HEK293 (cell line): ENCODE measurements around the gene MTA1.

Source experiments
- EGR2 ChIP-seq: fragments of 450-650 bp; formaldehyde crosslinking; IDR thresholded peaks from 2 replicates; pipeline ENCODE4 v1.5.1; 2016; ENCODE audit warnings: low read depth, missing biosample characterization, missing genetic modification characterization
- GFI1B ChIP-seq: fragments of 450-650 bp; formaldehyde crosslinking; IDR thresholded peaks from 2 replicates; pipeline ENCODE4 v1.5.1; 2016; ENCODE audit warnings: missing biosample characterization, missing genetic modification characterization
- GLIS1 ChIP-seq: fragments of 450-650 bp; formaldehyde crosslinking; IDR thresholded peaks from 2 replicates; pipeline ENCODE4 v1.5.1; 2016; ENCODE audit warnings: missing biosample characterization, missing genetic modification characterization
- GLIS2 ChIP-seq: fragments of 450-650 bp; formaldehyde crosslinking; IDR thresholded peaks from 2 replicates; pipeline ENCODE4 v1.5.1; 2016; ENCODE audit warnings: missing biosample characterization, missing genetic modification characterization
- HOXD13 ChIP-seq: sonication (generic); formaldehyde crosslinking; IDR thresholded peaks from 2 replicates; pipeline ENCODE4 v1.8.0; 2022; ENCODE audit warnings: missing genetic modification reagents, borderline replicate concordance
- MYNN ChIP-seq: fragments of 450-650 bp; formaldehyde crosslinking; IDR thresholded peaks from 2 replicates; pipeline ENCODE4 v1.5.1; 2016; ENCODE audit warnings: missing biosample characterization, missing genetic modification characterization, borderline replicate concordance
- RBAK ChIP-seq: fragments of 450-650 bp; formaldehyde crosslinking; IDR thresholded peaks from 2 replicates; pipeline ENCODE4 v1.5.1; 2016; ENCODE audit warnings: missing biosample characterization, missing genetic modification characterization
- ZFP69B ChIP-seq: fragments of 450-650 bp; formaldehyde crosslinking; IDR thresholded peaks from 2 replicates; pipeline ENCODE4 v1.5.1; 2016; ENCODE audit warnings: missing biosample characterization, missing genetic modification characterization
- ZNF174 ChIP-seq: fragments of 450-650 bp; formaldehyde crosslinking; IDR thresholded peaks from 2 replicates; pipeline ENCODE4 v1.5.0; 2017; ENCODE audit warnings: missing biosample characterization, mild to moderate bottlenecking, missing genetic modification characterization
- ZNF239 ChIP-seq: fragments of 450-650 bp; formaldehyde crosslinking; IDR thresholded peaks from 2 replicates; pipeline ENCODE4 v1.5.1; 2016; ENCODE audit warnings: missing biosample characterization, missing genetic modification characterization
- ZNF391 ChIP-seq: fragments of 450-650 bp; formaldehyde crosslinking; IDR thresholded peaks from 2 replicates; pipeline ENCODE4 v1.5.1; 2016; ENCODE audit warnings: low read depth, missing biosample characterization, missing genetic modification characterization, borderline replicate concordance
- ZNF473 ChIP-seq: fragments of 450-650 bp; formaldehyde crosslinking; IDR thresholded peaks from 2 replicates; pipeline ENCODE4 v1.5.1; 2017; ENCODE audit warnings: missing biosample characterization, missing genetic modification characterization
- ZNF596 ChIP-seq: fragments of 450-650 bp; IDR thresholded peaks from 2 replicates; pipeline ENCODE4 v1.5.0; 2018; ENCODE audit warnings: missing biosample characterization, mild to moderate bottlenecking, missing genetic modification characterization, moderate library complexity
- ZNF768 ChIP-seq: fragments of 450-650 bp; formaldehyde crosslinking; IDR thresholded peaks from 2 replicates; pipeline ENCODE4 v1.5.1; 2018; ENCODE audit warnings: missing biosample characterization, mild to moderate bottlenecking, missing genetic modification characterization
- ZNF792 ChIP-seq: fragments of 450-650 bp; formaldehyde crosslinking; IDR thresholded peaks from 2 replicates; pipeline ENCODE4 v1.5.1; 2016; ENCODE audit warnings: missing biosample characterization, missing genetic modification characterization
- ZNF843 ChIP-seq: fragments of 450-650 bp; formaldehyde crosslinking; IDR thresholded peaks from 2 replicates; pipeline ENCODE4 v1.5.1; 2016; ENCODE audit warnings: missing biosample characterization, missing genetic modification characterization
- ZSCAN23 ChIP-seq: fragments of 450-650 bp; formaldehyde crosslinking; IDR thresholded peaks from 2 replicates; pipeline ENCODE4 v1.5.1; 2016; ENCODE audit warnings: missing biosample characterization, missing genetic modification characterization
- TF ChIP-seq, protein P1 (sequence below): fragments of 450-650 bp; formaldehyde crosslinking; IDR thresholded peaks from 2 replicates; pipeline ENCODE4 v1.5.1; 2016; ENCODE audit warnings: missing biosample characterization, missing genetic modification characterization
- TF ChIP-seq, protein P2 (sequence below): fragments of 450-650 bp; formaldehyde crosslinking; IDR thresholded peaks from 2 replicates; pipeline ENCODE4 v1.5.1; 2016; ENCODE audit warnings: missing biosample characterization, missing genetic modification characterization, borderline replicate concordance
- TF ChIP-seq, protein P3 (sequence below): fragments of 450-650 bp; formaldehyde crosslinking; IDR thresholded peaks from 2 replicates; pipeline ENCODE4 v1.5.1; 2017; ENCODE audit warnings: missing biosample characterization, missing genetic modification characterization
- TF ChIP-seq, protein P4 (sequence below): fragments of 450-650 bp; formaldehyde crosslinking; IDR thresholded peaks from 2 replicates; pipeline ENCODE4 v1.5.1; 2016; ENCODE audit warnings: missing biosample characterization, missing genetic modification characterization
- TF ChIP-seq, protein P5 (sequence below): fragments of 450-650 bp; formaldehyde crosslinking; IDR thresholded peaks from 2 replicates; pipeline ENCODE4 v1.5.1; 2016; ENCODE audit warnings: missing biosample characterization, missing genetic modification characterization
- TF ChIP-seq, protein P6 (sequence below): fragments of 450-650 bp; formaldehyde crosslinking; IDR thresholded peaks from 2 replicates; pipeline ENCODE4 v1.5.1; 2016; ENCODE audit warnings: missing biosample characterization, missing genetic modification characterization
- TF ChIP-seq, protein P7 (sequence below): fragments of 450-650 bp; formaldehyde crosslinking; IDR thresholded peaks from 2 replicates; pipeline ENCODE4 v1.5.1; 2016; ENCODE audit warnings: missing biosample characterization, missing genetic modification characterization

MTA1 gene

DNA sequence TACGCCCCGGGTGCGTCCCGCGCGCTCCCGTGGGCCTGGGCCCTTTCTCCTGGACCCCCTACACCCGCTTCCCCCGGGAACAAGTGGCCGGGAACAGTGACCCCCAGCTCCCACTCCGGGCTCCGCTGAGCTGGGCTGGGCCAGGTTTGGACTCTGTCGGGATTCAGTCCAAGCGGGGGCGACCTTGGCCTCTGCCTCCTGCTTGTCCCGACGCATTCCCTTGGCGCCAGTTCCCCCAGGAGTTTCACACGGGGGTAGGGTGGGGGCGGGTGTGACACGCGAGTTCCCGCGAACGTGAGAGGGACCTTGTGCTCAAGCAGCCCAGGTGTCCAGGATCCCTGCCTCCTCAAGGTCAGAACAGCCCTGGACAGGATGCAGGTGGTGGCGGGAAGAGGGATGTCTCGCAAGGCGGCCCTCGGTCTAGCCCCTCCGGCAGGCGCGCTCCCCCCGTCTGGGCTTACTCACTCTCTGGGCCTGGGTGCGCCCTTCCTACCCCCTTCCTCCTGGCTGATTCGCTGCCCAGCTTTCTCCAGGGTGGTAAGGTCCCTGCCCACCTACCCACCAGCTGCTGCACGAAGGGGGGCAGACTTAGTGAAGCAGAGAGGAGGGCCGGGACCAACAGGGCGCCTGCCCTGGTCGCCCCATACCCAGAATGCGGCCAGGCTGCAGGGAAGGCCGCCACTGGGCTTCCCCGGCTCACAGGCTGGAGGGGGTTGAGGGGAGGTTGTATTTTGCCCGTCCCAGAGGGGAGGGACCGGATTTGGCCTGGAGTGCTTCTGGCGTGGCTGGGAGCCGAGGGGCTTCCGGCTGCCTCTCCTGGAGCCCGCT lies 55.9 kb downstream of the MTA1 start (continued):
- TF ChIP-seq, protein P1, sequence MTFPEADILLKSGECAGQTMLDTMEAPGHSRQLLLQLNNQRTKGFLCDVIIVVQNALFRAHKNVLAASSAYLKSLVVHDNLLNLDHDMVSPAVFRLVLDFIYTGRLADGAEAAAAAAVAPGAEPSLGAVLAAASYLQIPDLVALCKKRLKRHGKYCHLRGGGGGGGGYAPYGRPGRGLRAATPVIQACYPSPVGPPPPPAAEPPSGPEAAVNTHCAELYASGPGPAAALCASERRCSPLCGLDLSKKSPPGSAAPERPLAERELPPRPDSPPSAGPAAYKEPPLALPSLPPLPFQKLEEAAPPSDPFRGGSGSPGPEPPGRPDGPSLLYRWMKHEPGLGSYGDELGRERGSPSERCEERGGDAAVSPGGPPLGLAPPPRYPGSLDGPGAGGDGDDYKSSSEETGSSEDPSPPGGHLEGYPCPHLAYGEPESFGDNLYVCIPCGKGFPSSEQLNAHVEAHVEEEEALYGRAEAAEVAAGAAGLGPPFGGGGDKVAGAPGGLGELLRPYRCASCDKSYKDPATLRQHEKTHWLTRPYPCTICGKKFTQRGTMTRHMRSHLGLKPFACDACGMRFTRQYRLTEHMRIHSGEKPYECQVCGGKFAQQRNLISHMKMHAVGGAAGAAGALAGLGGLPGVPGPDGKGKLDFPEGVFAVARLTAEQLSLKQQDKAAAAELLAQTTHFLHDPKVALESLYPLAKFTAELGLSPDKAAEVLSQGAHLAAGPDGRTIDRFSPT: peak; percentile 30; the same call in 1 of the 2 replicates
- TF ChIP-seq, protein P2, sequence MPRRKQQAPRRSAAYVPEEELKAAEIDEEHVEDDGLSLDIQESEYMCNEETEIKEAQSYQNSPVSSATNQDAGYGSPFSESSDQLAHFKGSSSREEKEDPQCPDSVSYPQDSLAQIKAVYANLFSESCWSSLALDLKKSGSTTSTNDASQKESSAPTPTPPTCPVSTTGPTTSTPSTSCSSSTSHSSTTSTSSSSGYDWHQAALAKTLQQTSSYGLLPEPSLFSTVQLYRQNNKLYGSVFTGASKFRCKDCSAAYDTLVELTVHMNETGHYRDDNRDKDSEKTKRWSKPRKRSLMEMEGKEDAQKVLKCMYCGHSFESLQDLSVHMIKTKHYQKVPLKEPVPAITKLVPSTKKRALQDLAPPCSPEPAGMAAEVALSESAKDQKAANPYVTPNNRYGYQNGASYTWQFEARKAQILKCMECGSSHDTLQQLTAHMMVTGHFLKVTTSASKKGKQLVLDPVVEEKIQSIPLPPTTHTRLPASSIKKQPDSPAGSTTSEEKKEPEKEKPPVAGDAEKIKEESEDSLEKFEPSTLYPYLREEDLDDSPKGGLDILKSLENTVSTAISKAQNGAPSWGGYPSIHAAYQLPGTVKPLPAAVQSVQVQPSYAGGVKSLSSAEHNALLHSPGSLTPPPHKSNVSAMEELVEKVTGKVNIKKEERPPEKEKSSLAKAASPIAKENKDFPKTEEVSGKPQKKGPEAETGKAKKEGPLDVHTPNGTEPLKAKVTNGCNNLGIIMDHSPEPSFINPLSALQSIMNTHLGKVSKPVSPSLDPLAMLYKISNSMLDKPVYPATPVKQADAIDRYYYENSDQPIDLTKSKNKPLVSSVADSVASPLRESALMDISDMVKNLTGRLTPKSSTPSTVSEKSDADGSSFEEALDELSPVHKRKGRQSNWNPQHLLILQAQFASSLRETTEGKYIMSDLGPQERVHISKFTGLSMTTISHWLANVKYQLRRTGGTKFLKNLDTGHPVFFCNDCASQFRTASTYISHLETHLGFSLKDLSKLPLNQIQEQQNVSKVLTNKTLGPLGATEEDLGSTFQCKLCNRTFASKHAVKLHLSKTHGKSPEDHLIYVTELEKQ: no peak
- TF ChIP-seq HOXD13 (CRISPR knock-in tag) (no peak), ZNF843 (no peak), ZFP69B (tag by site-specific recombination) (no peak), RBAK (tag by site-specific recombination) (no peak), ZNF239 (tag by site-specific recombination) (no peak), ZNF174 (tag by site-specific recombination) (no peak), ZNF792 (tag by site-specific recombination) (no peak), ZSCAN23 (tag by site-specific recombination) (no peak), ZNF391 (tag by site-specific recombination) (no peak), MYNN (no peak), ZNF596 (no peak), GLIS1 (tag by site-specific recombination) (no peak; the same call in 1 of the 2 replicates), EGR2 (tag by site-specific recombination) (0 out of 2 replicates have a peak, but pooled peaks have one; percentile 17), ZNF768 (tag by site-specific recombination) (no peak), GLIS2 (tag by site-specific recombination) (0 out of 2 replicates have a peak, but pooled peaks have one; percentile 31), ZNF473 (no peak), GFI1B (tag by site-specific recombination) (no peak)
- TF ChIP-seq, protein P3, sequence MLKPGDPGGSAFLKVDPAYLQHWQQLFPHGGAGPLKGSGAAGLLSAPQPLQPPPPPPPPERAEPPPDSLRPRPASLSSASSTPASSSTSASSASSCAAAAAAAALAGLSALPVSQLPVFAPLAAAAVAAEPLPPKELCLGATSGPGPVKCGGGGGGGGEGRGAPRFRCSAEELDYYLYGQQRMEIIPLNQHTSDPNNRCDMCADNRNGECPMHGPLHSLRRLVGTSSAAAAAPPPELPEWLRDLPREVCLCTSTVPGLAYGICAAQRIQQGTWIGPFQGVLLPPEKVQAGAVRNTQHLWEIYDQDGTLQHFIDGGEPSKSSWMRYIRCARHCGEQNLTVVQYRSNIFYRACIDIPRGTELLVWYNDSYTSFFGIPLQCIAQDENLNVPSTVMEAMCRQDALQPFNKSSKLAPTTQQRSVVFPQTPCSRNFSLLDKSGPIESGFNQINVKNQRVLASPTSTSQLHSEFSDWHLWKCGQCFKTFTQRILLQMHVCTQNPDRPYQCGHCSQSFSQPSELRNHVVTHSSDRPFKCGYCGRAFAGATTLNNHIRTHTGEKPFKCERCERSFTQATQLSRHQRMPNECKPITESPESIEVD (tag by site-specific recombination): no peak
- TF ChIP-seq, protein P4, sequence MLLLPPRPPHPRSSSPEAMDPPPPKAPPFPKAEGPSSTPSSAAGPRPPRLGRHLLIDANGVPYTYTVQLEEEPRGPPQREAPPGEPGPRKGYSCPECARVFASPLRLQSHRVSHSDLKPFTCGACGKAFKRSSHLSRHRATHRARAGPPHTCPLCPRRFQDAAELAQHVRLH (tag by site-specific recombination): no peak
- TF ChIP-seq, protein P5, sequence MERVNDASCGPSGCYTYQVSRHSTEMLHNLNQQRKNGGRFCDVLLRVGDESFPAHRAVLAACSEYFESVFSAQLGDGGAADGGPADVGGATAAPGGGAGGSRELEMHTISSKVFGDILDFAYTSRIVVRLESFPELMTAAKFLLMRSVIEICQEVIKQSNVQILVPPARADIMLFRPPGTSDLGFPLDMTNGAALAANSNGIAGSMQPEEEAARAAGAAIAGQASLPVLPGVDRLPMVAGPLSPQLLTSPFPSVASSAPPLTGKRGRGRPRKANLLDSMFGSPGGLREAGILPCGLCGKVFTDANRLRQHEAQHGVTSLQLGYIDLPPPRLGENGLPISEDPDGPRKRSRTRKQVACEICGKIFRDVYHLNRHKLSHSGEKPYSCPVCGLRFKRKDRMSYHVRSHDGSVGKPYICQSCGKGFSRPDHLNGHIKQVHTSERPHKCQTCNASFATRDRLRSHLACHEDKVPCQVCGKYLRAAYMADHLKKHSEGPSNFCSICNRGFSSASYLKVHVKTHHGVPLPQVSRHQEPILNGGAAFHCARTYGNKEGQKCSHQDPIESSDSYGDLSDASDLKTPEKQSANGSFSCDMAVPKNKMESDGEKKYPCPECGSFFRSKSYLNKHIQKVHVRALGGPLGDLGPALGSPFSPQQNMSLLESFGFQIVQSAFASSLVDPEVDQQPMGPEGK (tag by site-specific recombination): peak; percentile 50; the same call in 1 of the 2 replicates
- TF ChIP-seq, protein P6, sequence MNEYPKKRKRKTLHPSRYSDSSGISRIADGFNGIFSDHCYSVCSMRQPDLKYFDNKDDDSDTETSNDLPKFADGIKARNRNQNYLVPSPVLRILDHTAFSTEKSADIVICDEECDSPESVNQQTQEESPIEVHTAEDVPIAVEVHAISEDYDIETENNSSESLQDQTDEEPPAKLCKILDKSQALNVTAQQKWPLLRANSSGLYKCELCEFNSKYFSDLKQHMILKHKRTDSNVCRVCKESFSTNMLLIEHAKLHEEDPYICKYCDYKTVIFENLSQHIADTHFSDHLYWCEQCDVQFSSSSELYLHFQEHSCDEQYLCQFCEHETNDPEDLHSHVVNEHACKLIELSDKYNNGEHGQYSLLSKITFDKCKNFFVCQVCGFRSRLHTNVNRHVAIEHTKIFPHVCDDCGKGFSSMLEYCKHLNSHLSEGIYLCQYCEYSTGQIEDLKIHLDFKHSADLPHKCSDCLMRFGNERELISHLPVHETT (tag by site-specific recombination): no peak
- TF ChIP-seq, protein P7, sequence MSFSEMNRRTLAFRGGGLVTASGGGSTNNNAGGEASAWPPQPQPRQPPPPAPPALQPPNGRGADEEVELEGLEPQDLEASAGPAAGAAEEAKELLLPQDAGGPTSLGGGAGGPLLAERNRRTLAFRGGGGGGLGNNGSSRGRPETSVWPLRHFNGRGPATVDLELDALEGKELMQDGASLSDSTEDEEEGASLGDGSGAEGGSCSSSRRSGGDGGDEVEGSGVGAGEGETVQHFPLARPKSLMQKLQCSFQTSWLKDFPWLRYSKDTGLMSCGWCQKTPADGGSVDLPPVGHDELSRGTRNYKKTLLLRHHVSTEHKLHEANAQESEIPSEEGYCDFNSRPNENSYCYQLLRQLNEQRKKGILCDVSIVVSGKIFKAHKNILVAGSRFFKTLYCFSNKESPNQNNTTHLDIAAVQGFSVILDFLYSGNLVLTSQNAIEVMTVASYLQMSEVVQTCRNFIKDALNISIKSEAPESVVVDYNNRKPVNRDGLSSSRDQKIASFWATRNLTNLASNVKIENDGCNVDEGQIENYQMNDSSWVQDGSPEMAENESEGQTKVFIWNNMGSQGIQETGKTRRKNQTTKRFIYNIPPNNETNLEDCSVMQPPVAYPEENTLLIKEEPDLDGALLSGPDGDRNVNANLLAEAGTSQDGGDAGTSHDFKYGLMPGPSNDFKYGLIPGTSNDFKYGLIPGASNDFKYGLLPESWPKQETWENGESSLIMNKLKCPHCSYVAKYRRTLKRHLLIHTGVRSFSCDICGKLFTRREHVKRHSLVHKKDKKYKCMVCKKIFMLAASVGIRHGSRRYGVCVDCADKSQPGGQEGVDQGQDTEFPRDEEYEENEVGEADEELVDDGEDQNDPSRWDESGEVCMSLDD: no peak
